Urinary bladder (tissue), 4 donors: Measurements from ENCODE around the gene PAPSS2. TPM values are rescaled to one million over a fixed set of nuclear protein-coding genes. Genes with fewer than 3 reads are reported as not detected.

ENCODE experiments used
- DNase-seq: peaks from one replicate; pipeline ENCODE4 v3.0.0-alpha.2; 2015; ENCODE audit errors: extremely low spot score
- H3K27ac ChIP-seq: one replicate; pipeline ENCODE4 v1.5.1; 2013; ENCODE audit warnings: low read depth, mild to moderate bottlenecking, moderate library complexity
- H3K36me3 ChIP-seq: one replicate; pipeline ENCODE4 v1.6.1; 2013; ENCODE audit warnings: mild to moderate bottlenecking, moderate library complexity; ENCODE audit not compliant: insufficient read depth
- H3K4me1 ChIP-seq: one replicate; pipeline ENCODE4 v1.6.1; 2013; ENCODE audit warnings: mild to moderate bottlenecking, moderate library complexity; ENCODE audit not compliant: insufficient read depth
- H3K4me3 ChIP-seq: one replicate; pipeline ENCODE4 v1.5.1; 2013; ENCODE audit warnings: low read depth, low read length
- WGBS: extraction: QIAGEN DNeasy Blood & Tissue Kit; methylation state at CpG from one replicate; pipeline ENCODE4 v1.1.7; 2013; 5-methylcytosine and 5-hydroxymethylcytosine counted together
- polyA plus RNA-seq: library from polyadenylated mRNA; stranded (reverse); fragments of 200-250 nt; gene quantifications from one replicate; pipeline ENCODE4 v1.2.3, GENCODE V29; 2013
- total RNA-seq: library from RNA; depleted of rRNA; stranded (reverse); fragments of >200 nt; gene quantifications from one replicate; pipeline ENCODE4 v1.2.3, GENCODE V29; 2014
- donor health status: healthy with polysubstance abuse.
- donor health status: healthy.

PAPSS2 gene
- total and polyA plus RNA-seq, 2 donors, result 10.2 to 40.2 TPM

GRCh38 chr10:87794285-87794684 is 134.6 kb downstream of the PAPSS2 start:
- H3K4me3 ChIP-seq, result no peak overlapping the region
- WGBS, result 67% methylated on average over 3 of the region's 3 CpGs

More at GRCh38 chr10:87794285-87794684, 134.6 kb downstream of the PAPSS2 start:
- no peak for DNase-seq
- H3K36me3 ChIP-seq, result no peaks in the 10 kb centered on the region
- H3K27ac ChIP-seq, result no peak overlapping the region
- H3K4me1 ChIP-seq, result no peaks in the 10 kb centered on the region

Other genes with a start within 250 kb of the PAPSS2 start
- 23.1 TPM for gene MINPP1, start 155.0 kb upstream of the PAPSS2 start, total RNA-seq
- gene MINPP1, start 155.0 kb upstream of the PAPSS2 start, polyA plus RNA-seq, result 11.5 TPM
- gene ATAD1, start 158.3 kb downstream of the PAPSS2 start, total RNA-seq, result 60.6 TPM
- gene ATAD1, start 158.3 kb downstream of the PAPSS2 start, polyA plus RNA-seq, result 30.7 TPM
- 0.63 TPM for gene KLLN, start 203.7 kb downstream of the PAPSS2 start, total RNA-seq
- gene KLLN, start 203.7 kb downstream of the PAPSS2 start, polyA plus RNA-seq, result 0.46 TPM
- 308 TPM for gene PTEN, start 203.7 kb downstream of the PAPSS2 start, total RNA-seq
- gene PTEN, start 203.7 kb downstream of the PAPSS2 start, polyA plus RNA-seq, result 37.6 TPM